ENCODE results near the gene PRR12. TPM values are rescaled to one million over a fixed set of nuclear protein-coding genes. Genes with fewer than 3 reads are reported as not detected.

PRR12 gene
- polyA plus RNA-seq, 1 donor (not counting 4 experiments of a cell fraction or from before 2014, with no cell fraction given), result 0.35 TPM

DNA sequence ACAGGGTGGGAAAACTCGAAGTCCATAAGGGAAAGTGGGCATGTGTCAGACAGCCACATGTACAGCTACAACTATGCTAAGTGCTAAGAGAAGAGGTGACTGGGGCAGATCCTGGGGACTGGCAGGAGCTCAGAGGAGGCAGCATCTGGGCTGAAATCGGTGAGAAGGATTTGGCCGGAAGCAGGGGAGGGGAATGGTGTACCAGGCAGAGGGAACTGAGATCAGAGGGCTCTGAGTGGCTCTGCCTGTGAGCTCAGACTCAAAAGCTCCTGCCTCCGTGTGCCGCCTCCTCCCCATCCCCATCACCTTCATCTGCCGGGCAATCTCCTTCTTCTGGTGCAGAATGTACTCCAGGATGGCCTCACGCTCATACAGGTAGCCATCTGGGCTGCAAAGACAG lies 32.4 kb upstream of the PRR12 start:
- H2AFZ ChIP-seq (ENCODE audit: control insufficient read depth, low read length), result no peak overlapping the region
- H3K9ac ChIP-seq (ENCODE audit: control insufficient read depth, extremely low read depth, insufficient read depth, low read length), result no peak overlapping the region
- FAIRE-seq (no peak), DNase-seq (ENCODE audit: low read depth, low spot score) (no peak)
- H3K9me1 ChIP-seq (ENCODE audit: control insufficient read depth, extremely low read depth, insufficient read depth, low read length), result no peaks in the 10 kb centered on the region
- H3K4me3 ChIP-seq (ENCODE audit: control insufficient read depth in 2 of 3, extremely low read depth in 1 of 3, insufficient read depth in 2 of 3, low read depth in 1 of 3, low read length in 3 of 3), result no peak overlapping the region
- no peaks in the 10 kb centered on the region for H3K79me2 ChIP-seq (ENCODE audit: control insufficient read depth, insufficient read depth, low read length)
- H3K4me1 ChIP-seq (ENCODE audit: control insufficient read depth, extremely low read depth, insufficient read depth, low read length), result peaks cover 12% of the 10 kb centered on the region
- dilution Hi-C loops (cut with MboI; ENCODE audit: extremely low pct_ligation_motif_present, low sequenced_read_pairs), result no loop called here
- peaks cover 25 to 26% of the 10 kb centered on the region in 2 experiments for H3K36me3 ChIP-seq (ENCODE audit: control insufficient read depth in 2 of 2, extremely low read depth in 1 of 2, insufficient read depth in 2 of 2, low read length in 2 of 2)
- H3K4me2 ChIP-seq (ENCODE audit: control insufficient read depth, extremely low read depth, insufficient read depth, low read depth, low read length), result no peak overlapping the region
- no peak for TF ChIP-seq EZH2 (IDR thresholded peaks at IDR 0.05; ENCODE audit: low read length)
- TF ChIP-seq, protein P1, sequence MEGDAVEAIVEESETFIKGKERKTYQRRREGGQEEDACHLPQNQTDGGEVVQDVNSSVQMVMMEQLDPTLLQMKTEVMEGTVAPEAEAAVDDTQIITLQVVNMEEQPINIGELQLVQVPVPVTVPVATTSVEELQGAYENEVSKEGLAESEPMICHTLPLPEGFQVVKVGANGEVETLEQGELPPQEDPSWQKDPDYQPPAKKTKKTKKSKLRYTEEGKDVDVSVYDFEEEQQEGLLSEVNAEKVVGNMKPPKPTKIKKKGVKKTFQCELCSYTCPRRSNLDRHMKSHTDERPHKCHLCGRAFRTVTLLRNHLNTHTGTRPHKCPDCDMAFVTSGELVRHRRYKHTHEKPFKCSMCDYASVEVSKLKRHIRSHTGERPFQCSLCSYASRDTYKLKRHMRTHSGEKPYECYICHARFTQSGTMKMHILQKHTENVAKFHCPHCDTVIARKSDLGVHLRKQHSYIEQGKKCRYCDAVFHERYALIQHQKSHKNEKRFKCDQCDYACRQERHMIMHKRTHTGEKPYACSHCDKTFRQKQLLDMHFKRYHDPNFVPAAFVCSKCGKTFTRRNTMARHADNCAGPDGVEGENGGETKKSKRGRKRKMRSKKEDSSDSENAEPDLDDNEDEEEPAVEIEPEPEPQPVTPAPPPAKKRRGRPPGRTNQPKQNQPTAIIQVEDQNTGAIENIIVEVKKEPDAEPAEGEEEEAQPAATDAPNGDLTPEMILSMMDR (optimal IDR thresholded peaks at IDR 0.05 in 1 of 3, IDR thresholded peaks at IDR 0.05 in 1 of 3, conservative IDR thresholded peaks at IDR 0.05 in 1 of 3; ENCODE audit: extremely low read depth in 1 of 3, insufficient read depth in 2 of 3, low read length in 3 of 3), result no peak
- no peaks in the 10 kb centered on the region for H3K27me3 ChIP-seq (ENCODE audit: control insufficient read depth, extremely low read depth, insufficient read depth, low read length)
- H4K20me1 ChIP-seq (ENCODE audit: control insufficient read depth, extremely low read depth, insufficient read depth, low read length), result no peaks in the 10 kb centered on the region
- no peaks in the 10 kb centered on the region for H3K9me3 ChIP-seq (ENCODE audit: control insufficient read depth, low read depth, low read length)
- H3K27ac ChIP-seq (ENCODE audit: control insufficient read depth, insufficient read depth, low read length), result no peak overlapping the region

DNA sequence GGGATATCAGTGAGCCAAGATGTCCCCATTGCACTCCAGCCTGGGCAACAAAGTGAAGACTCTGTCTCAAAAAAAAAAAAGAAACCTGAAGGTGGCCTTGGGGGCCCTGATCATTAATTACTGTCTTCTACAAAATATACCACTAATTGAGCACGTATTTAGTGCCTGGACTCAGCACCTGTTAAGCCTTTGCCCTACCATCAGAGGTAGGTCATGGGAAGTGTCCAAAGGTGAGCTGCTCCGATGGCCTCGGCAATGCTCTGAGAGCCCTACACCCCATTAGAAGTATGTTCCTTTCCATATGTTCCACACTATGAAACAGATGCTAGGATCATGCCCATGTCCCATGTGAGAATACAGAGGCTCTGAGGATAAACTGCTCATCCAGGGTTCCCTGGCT lies 31.5 kb upstream of the PRR12 start:
- Histone ChIP-seq H3K79me2 (ENCODE audit: control insufficient read depth, insufficient read depth, low read length) (peaks cover 4% of the 10 kb centered on the region), H3K4me1 (ENCODE audit: control insufficient read depth, extremely low read depth, insufficient read depth, low read length) (peaks cover 3% of the 10 kb centered on the region), H3K9me1 (ENCODE audit: control insufficient read depth, extremely low read depth, insufficient read depth, low read length) (no peaks in the 10 kb centered on the region), H3K9ac (ENCODE audit: control insufficient read depth, extremely low read depth, insufficient read depth, low read length) (no peak overlapping the region), H3K27ac (ENCODE audit: control insufficient read depth, insufficient read depth, low read length) (no peak overlapping the region), H3K4me3 (ENCODE audit: control insufficient read depth in 2 of 3, extremely low read depth in 1 of 3, insufficient read depth in 2 of 3, low read depth in 1 of 3, low read length in 3 of 3) (no peak overlapping the region), H3K27me3 (ENCODE audit: control insufficient read depth, extremely low read depth, insufficient read depth, low read length) (no peaks in the 10 kb centered on the region), H3K4me2 (ENCODE audit: control insufficient read depth, extremely low read depth, insufficient read depth, low read depth, low read length) (no peak overlapping the region), H2AFZ (ENCODE audit: control insufficient read depth, low read length) (no peak overlapping the region), H3K36me3 (ENCODE audit: control insufficient read depth in 2 of 2, extremely low read depth in 1 of 2, insufficient read depth in 2 of 2, low read length in 2 of 2) (peaks cover 25 to 26% of the 10 kb centered on the region in 2 experiments), H3K9me3 (ENCODE audit: control insufficient read depth, low read depth, low read length) (no peaks in the 10 kb centered on the region), H4K20me1 (ENCODE audit: control insufficient read depth, extremely low read depth, insufficient read depth, low read length) (no peaks in the 10 kb centered on the region)
- no peak for TF ChIP-seq EZH2 (IDR thresholded peaks at IDR 0.05; ENCODE audit: low read length)
- TF ChIP-seq, protein P1 (optimal IDR thresholded peaks at IDR 0.05 in 1 of 3, IDR thresholded peaks at IDR 0.05 in 1 of 3, conservative IDR thresholded peaks at IDR 0.05 in 1 of 3; ENCODE audit: extremely low read depth in 1 of 3, insufficient read depth in 2 of 3, low read length in 3 of 3), result no peak
- DNase-seq (ENCODE audit: low read depth, low spot score), result no peak
- no peak for FAIRE-seq
- dilution Hi-C loops (cut with MboI; ENCODE audit: extremely low pct_ligation_motif_present, low sequenced_read_pairs), result no loop called here

Measured in keratinocyte (primary cell).